Mesothelial cell of epicardium (in vitro differentiated cells): Measurements from ENCODE around the gene GABRA4. TPM values are rescaled to one million over a fixed set of nuclear protein-coding genes. Genes with fewer than 3 reads are reported as not detected.

ENCODE experiments used
- DNase-seq, 2 experiments: peaks; one replicate each; pipeline ENCODE4 v3.0.0; 2021; ENCODE audit warnings: low spot score in 2 of 2; ENCODE audit not compliant: unreplicated experiment in 2 of 2
- H3K27ac Mint-ChIP-seq: 2 replicates; pipeline ENCODE4 v1.8.0; 2021; ENCODE audit warnings: mixed read lengths
- H3K27me3 Mint-ChIP-seq: 2 replicates; pipeline ENCODE4 v1.8.0; 2021; ENCODE audit warnings: low read depth, mixed read lengths
- H3K36me3 Mint-ChIP-seq: 2 replicates; pipeline ENCODE4 v1.8.0; 2021; ENCODE audit warnings: mixed read lengths
- H3K4me1 Mint-ChIP-seq: 2 replicates; pipeline ENCODE4 v1.8.0; 2021; ENCODE audit warnings: mixed read lengths
- H3K4me3 Mint-ChIP-seq: 2 replicates; pipeline ENCODE4 v1.8.0; 2021; ENCODE audit warnings: mild to moderate bottlenecking, moderate library complexity, mixed read lengths
- H3K9me3 Mint-ChIP-seq: 2 replicates; pipeline ENCODE4 v1.8.0; 2021; ENCODE audit warnings: mixed read lengths
- CTCF ChIP-seq: fragments of 200-600 bp; sonication (generic); IDR thresholded peaks from one replicate; pipeline ENCODE4 v1.5.0; 2021; ENCODE audit warnings: antibody characterized with exemption; ENCODE audit not compliant: unreplicated experiment
- total RNA-seq: library from RNA; stranded (reverse); gene quantifications from 3 replicates; pipeline ENCODE4 v1.2.1, GENCODE V29; 2021

Gene GABRA4
- total RNA-seq, 1 donor from 2014 or later, result not detected

- peak; percentile 63 to 83 for DNase-seq
- Mint-ChIP-seq H3K27me3 (peaks cover 66% of the 10 kb centered on the region), H3K9me3 (no peaks in the 10 kb centered on the region), H3K27ac (no peak within 1 kb of the TSS), H3K36me3 (no peaks in the 10 kb centered on the region), H3K4me1 (peaks cover 14% of the 10 kb centered on the region), H3K4me3 (peak within 1 kb of the TSS; percentile 63)
- no peak for TF ChIP-seq CTCF
These were observed 37.8 kb upstream of the GABRA4 start, which contains the start of gene GABRB1 for GRCh38 chr4:47031011-47031678. Gene GABRB1 (plus strand): TSS chr4:47031567.

GRCh38 chr4:47017494-47017893 is 24.1 kb upstream of the GABRA4 start:
- no peak for DNase-seq
- Mint-ChIP-seq H3K9me3 (no peaks in the 10 kb centered on the region), H3K4me3 (no peak overlapping the region), H3K27ac (no peak overlapping the region), H3K27me3 (peaks cover 10% of the 10 kb centered on the region), H3K4me1 (no peaks in the 10 kb centered on the region), H3K36me3 (no peaks in the 10 kb centered on the region)
- TF ChIP-seq CTCF, result no peak

GRCh38 chr4:47017081-47017480 is 23.7 kb upstream of the GABRA4 start:
- H3K4me3 Mint-ChIP-seq, result no peak overlapping the region
- no peak for DNase-seq
- H3K36me3 Mint-ChIP-seq, result no peaks in the 10 kb centered on the region
- no peaks in the 10 kb centered on the region for H3K4me1 Mint-ChIP-seq
- H3K27me3 Mint-ChIP-seq, result peaks cover 10% of the 10 kb centered on the region
- TF ChIP-seq CTCF, result no peak
- H3K27ac Mint-ChIP-seq, result no peak overlapping the region
- H3K9me3 Mint-ChIP-seq, result no peaks in the 10 kb centered on the region

GRCh38 chr4:47013373-47013772 is 20.0 kb upstream of the GABRA4 start:
- Mint-ChIP-seq H3K27me3 (peaks cover 10% of the 10 kb centered on the region), H3K4me3 (no peak overlapping the region), H3K4me1 (no peaks in the 10 kb centered on the region), H3K27ac (no peak overlapping the region), H3K36me3 (no peaks in the 10 kb centered on the region), H3K9me3 (peaks cover 4% of the 10 kb centered on the region)
- TF ChIP-seq CTCF, result no peak
- no peak for DNase-seq

- H3K4me1 Mint-ChIP-seq, result no peaks in the 10 kb centered on the region
- no peak overlapping the region for H3K27ac Mint-ChIP-seq
- no peak overlapping the region for H3K4me3 Mint-ChIP-seq
- no peak for DNase-seq
- H3K9me3 Mint-ChIP-seq, result peaks cover 4% of the 10 kb centered on the region
- peaks cover 5% of the 10 kb centered on the region for H3K27me3 Mint-ChIP-seq
- TF ChIP-seq CTCF, result no peak
- no peaks in the 10 kb centered on the region for H3K36me3 Mint-ChIP-seq
These were observed 19.3 kb upstream of the GABRA4 start for GRCh38 chr4:47012676-47013075.
